HL-60 (cell line): ENCODE results near the gene AMIGO2.

Source experiments
- GABPA ChIP-seq: IDR thresholded peaks from 2 replicates; pipeline ENCODE4 v1.6.1; 2012; ENCODE audit warnings: low read depth
- POLR2AphosphoS5 ChIP-seq: IDR thresholded peaks from 2 replicates; pipeline ENCODE4 v1.6.1; 2012; ENCODE audit warnings: low read depth
- SPI1 ChIP-seq: IDR thresholded peaks from 2 replicates; pipeline ENCODE4 v1.6.1; 2012; ENCODE audit warnings: low read depth, mild to moderate bottlenecking, borderline replicate concordance
- TF ChIP-seq, protein P1 (sequence below): IDR thresholded peaks from one replicate; pipeline ENCODE4 v1.5.1; 2011; ENCODE audit warnings: low read length, control low read depth, inconsistent platforms; ENCODE audit not compliant: insufficient read depth
- TF ChIP-seq, protein P2 (sequence below): IDR thresholded peaks from 2 replicates; pipeline ENCODE4 v1.6.1; 2012; ENCODE audit warnings: low read depth; ENCODE audit not compliant: insufficient replicate concordance

GRCh38 chr12:47088021-47088944 is 8.5 kb upstream of the AMIGO2 start:
- TF ChIP-seq, protein P1, sequence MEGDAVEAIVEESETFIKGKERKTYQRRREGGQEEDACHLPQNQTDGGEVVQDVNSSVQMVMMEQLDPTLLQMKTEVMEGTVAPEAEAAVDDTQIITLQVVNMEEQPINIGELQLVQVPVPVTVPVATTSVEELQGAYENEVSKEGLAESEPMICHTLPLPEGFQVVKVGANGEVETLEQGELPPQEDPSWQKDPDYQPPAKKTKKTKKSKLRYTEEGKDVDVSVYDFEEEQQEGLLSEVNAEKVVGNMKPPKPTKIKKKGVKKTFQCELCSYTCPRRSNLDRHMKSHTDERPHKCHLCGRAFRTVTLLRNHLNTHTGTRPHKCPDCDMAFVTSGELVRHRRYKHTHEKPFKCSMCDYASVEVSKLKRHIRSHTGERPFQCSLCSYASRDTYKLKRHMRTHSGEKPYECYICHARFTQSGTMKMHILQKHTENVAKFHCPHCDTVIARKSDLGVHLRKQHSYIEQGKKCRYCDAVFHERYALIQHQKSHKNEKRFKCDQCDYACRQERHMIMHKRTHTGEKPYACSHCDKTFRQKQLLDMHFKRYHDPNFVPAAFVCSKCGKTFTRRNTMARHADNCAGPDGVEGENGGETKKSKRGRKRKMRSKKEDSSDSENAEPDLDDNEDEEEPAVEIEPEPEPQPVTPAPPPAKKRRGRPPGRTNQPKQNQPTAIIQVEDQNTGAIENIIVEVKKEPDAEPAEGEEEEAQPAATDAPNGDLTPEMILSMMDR: no peak
- TF ChIP-seq, protein P2, sequence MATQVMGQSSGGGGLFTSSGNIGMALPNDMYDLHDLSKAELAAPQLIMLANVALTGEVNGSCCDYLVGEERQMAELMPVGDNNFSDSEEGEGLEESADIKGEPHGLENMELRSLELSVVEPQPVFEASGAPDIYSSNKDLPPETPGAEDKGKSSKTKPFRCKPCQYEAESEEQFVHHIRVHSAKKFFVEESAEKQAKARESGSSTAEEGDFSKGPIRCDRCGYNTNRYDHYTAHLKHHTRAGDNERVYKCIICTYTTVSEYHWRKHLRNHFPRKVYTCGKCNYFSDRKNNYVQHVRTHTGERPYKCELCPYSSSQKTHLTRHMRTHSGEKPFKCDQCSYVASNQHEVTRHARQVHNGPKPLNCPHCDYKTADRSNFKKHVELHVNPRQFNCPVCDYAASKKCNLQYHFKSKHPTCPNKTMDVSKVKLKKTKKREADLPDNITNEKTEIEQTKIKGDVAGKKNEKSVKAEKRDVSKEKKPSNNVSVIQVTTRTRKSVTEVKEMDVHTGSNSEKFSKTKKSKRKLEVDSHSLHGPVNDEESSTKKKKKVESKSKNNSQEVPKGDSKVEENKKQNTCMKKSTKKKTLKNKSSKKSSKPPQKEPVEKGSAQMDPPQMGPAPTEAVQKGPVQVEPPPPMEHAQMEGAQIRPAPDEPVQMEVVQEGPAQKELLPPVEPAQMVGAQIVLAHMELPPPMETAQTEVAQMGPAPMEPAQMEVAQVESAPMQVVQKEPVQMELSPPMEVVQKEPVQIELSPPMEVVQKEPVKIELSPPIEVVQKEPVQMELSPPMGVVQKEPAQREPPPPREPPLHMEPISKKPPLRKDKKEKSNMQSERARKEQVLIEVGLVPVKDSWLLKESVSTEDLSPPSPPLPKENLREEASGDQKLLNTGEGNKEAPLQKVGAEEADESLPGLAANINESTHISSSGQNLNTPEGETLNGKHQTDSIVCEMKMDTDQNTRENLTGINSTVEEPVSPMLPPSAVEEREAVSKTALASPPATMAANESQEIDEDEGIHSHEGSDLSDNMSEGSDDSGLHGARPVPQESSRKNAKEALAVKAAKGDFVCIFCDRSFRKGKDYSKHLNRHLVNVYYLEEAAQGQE: no peak
- TF ChIP-seq POLR2AphosphoS5 (no peak), SPI1 (no peak), GABPA (no peak)
